Measurements from ENCODE around the gene OTOG. TPM values are rescaled to one million over a fixed set of nuclear protein-coding genes. Genes with fewer than 3 reads are reported as not detected.

OTOG gene
- total and polyA plus RNA-seq, 4 experiments from 2014 or later, result not detected

DNA sequence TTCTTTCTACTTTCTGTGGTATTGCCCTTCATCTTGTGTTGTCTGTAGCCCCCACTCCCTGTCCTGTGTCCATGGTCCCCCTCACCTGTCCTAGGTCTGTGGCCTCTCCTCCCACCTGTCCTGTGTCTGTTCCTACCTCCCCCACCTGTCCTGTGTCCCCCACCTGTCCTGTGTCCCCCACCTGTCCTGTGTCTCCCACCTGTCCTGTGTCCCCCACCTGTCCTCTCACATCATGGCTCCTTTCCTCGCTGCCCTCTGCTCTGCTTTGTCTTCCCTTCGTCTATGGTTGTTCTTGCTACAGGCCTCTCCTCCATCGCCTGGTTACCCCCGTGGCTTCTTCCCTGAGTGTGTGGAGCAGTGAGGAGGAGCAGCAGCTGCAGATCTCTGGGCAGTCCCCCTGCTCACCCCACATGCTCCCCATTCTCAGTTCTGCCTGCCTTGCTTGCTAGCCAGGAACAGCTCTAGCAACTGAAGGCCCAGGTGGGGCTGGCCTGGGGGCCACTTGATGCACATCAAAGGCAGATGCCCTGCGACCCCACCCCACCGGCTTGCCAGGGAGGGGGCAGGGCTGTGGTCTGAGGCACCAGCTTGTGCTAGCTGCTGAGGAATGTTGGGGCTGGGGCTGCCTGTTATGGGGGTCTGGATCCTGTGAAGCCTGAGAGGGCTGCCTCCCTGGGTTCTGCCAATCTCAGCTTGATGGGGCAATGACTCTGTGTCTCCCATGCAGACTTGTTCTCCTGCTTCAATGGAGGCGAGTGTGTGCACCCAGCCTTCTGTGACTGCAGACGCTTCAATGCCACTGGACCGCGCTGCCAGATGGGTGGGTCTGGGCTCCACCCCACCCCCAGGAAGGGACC lies 5.6 kb downstream of the OTOG start:
- peak overlapping the region in 1 of 7 donors; percentile 69 for H3K27ac Mint-ChIP-seq
- Histone ChIP-seq H3K27ac (ENCODE audit: low read depth, low read length) (no peak overlapping the region), H3K4me3 (ENCODE audit: low read length in 2 of 2) (no peak overlapping the region), H3K4me1 (ENCODE audit: insufficient read depth, low read length) (no peaks in the 10 kb centered on the region), H3K36me3 (ENCODE audit: insufficient read depth, low read length) (no peaks in the 10 kb centered on the region), H3K27me3 (ENCODE audit: insufficient read depth, low read length) (no peaks in the 10 kb centered on the region), H3K9me3 (ENCODE audit: control insufficient read depth in 1 of 2, low read length in 2 of 2) (no peaks in the 10 kb centered on the region)
- CTCF ChIA-PET (ENCODE audit: partially characterized antibody), result no interaction called here
- POLR2A ChIA-PET (ENCODE audit: partially characterized antibody), result no interaction called here
- H3K9me3 Mint-ChIP-seq, result peaks cover 0 to 4% (median 0%) of the 10 kb centered on the region in 8 donors
- no peaks in the 10 kb centered on the region for H3K36me3 Mint-ChIP-seq
- DNase-seq, result no peak
- intact Hi-C loops (cut with micrococcal nuclease), result no loop called here
- H3K27me3 Mint-ChIP-seq, result peaks cover 10 to 11% of the 10 kb centered on the region in 2 donors
- H3K4me1 Mint-ChIP-seq, result no peaks in the 10 kb centered on the region
- H3K4me3 Mint-ChIP-seq, result no peak overlapping the region

- no peak overlapping the region for H3K4me3 Mint-ChIP-seq
- no peaks in the 10 kb centered on the region for H3K4me1 Mint-ChIP-seq
- no peak overlapping the region for H3K4me3 ChIP-seq (ENCODE audit: low read length in 2 of 2)
- H3K27me3 ChIP-seq (ENCODE audit: insufficient read depth, low read length), result no peaks in the 10 kb centered on the region
- ChIA-PET CTCF (ENCODE audit: partially characterized antibody) (no interaction called here), POLR2A (ENCODE audit: partially characterized antibody) (no interaction called here)
- intact Hi-C loops (cut with micrococcal nuclease), result no loop called here
- H3K27me3 Mint-ChIP-seq, result peaks cover 8% of the 10 kb centered on the region in 2 donors
- no peaks in the 10 kb centered on the region for H3K36me3 ChIP-seq (ENCODE audit: insufficient read depth, low read length)
- H3K9me3 Mint-ChIP-seq, result peaks cover 0 to 4% (median 0%) of the 10 kb centered on the region in 8 donors
- no peak overlapping the region for H3K27ac Mint-ChIP-seq
- H3K36me3 Mint-ChIP-seq, result no peaks in the 10 kb centered on the region
- H3K9me3 ChIP-seq (ENCODE audit: control insufficient read depth in 1 of 2, low read length in 2 of 2), result no peaks in the 10 kb centered on the region
- no peak overlapping the region for H3K27ac ChIP-seq (ENCODE audit: low read depth, low read length)
- no peak for DNase-seq
- H3K4me1 ChIP-seq (ENCODE audit: insufficient read depth, low read length), result no peaks in the 10 kb centered on the region
Observed at GRCh38 chr11:17553249-17553546, 6.1 kb downstream of the OTOG start.

- intact Hi-C loops (cut with micrococcal nuclease), result no loop called here
- ChIA-PET CTCF (ENCODE audit: partially characterized antibody) (no interaction called here), POLR2A (ENCODE audit: partially characterized antibody) (no interaction called here)
- Mint-ChIP-seq H3K27ac (no peak overlapping the region), H3K27me3 (peaks cover 8 to 12% of the 10 kb centered on the region in 2 donors), H3K4me1 (no peaks in the 10 kb centered on the region), H3K9me3 (peaks cover 0 to 2% (median 0%) of the 10 kb centered on the region in 8 donors), H3K36me3 (no peaks in the 10 kb centered on the region), H3K4me3 (no peak overlapping the region)
- no peak overlapping the region for H3K4me3 ChIP-seq (ENCODE audit: low read length in 2 of 2)
- H3K9me3 ChIP-seq (ENCODE audit: control insufficient read depth in 1 of 2, low read length in 2 of 2), result no peaks in the 10 kb centered on the region
- no peaks in the 10 kb centered on the region for H3K27me3 ChIP-seq (ENCODE audit: insufficient read depth, low read length)
- H3K4me1 ChIP-seq (ENCODE audit: insufficient read depth, low read length), result no peaks in the 10 kb centered on the region
- no peak for DNase-seq
- H3K36me3 ChIP-seq (ENCODE audit: insufficient read depth, low read length), result no peaks in the 10 kb centered on the region
- no peak overlapping the region for H3K27ac ChIP-seq (ENCODE audit: low read depth, low read length)
Observed at GRCh38 chr11:17554487-17554886, 7.4 kb downstream of the OTOG start.

GRCh38 chr11:17556999-17557398 lies 9.9 kb downstream of the OTOG start:
- Histone ChIP-seq H3K27me3 (ENCODE audit: insufficient read depth, low read length) (no peaks in the 10 kb centered on the region), H3K36me3 (ENCODE audit: insufficient read depth, low read length) (no peaks in the 10 kb centered on the region), H3K27ac (ENCODE audit: low read depth, low read length) (no peak overlapping the region), H3K4me1 (ENCODE audit: insufficient read depth, low read length) (no peaks in the 10 kb centered on the region), H3K4me3 (ENCODE audit: low read length in 2 of 2) (no peak overlapping the region), H3K9me3 (ENCODE audit: control insufficient read depth in 1 of 2, low read length in 2 of 2) (no peaks in the 10 kb centered on the region)
- DNase-seq, result no peak
- Mint-ChIP-seq H3K27ac (no peak overlapping the region), H3K4me1 (no peaks in the 10 kb centered on the region), H3K4me3 (no peak overlapping the region), H3K9me3 (peaks cover 0 to 2% (median 0%) of the 10 kb centered on the region in 8 donors), H3K36me3 (no peaks in the 10 kb centered on the region), H3K27me3 (peaks cover 13 to 16% of the 10 kb centered on the region in 2 donors)
- CTCF ChIA-PET (ENCODE audit: partially characterized antibody), result no interaction called here
- POLR2A ChIA-PET (ENCODE audit: partially characterized antibody), result no interaction called here
- intact Hi-C loops (cut with micrococcal nuclease), result no loop called here

GRCh38 chr11:17558025-17558780 lies 11.1 kb downstream of the OTOG start:
- intact Hi-C loops (cut with micrococcal nuclease), result no loop called here
- CTCF ChIA-PET (ENCODE audit: partially characterized antibody), result interaction anchor here (1.0 kb wide), 1 partner anchor 41 kb away, joined by 3 read pairs; no protein-coding TSS in a partner anchor
- peaks cover 13% of the 10 kb centered on the region in 2 donors for H3K27me3 Mint-ChIP-seq

DNA sequence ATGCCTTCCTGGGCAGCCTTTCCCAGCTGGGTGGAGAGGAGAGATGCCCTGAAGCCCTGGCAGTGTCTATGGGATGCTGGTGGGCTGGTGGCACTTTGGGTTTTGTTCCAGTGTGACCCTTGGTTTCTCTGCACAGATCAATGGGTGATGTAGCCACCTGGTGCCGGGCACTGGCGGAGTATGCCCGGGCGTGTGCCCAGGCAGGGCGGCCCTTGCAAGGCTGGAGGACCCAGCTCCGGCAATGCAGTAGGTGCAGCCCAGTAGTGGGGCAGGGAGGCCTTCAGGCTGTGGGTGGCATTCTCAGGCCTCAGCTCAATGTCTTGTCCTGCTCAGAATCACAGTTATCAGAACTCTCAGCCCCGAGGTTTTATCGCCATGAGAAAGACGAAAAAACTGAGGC lies 11.9 kb downstream of the OTOG start:
- no peak for DNase-seq
- H3K36me3 Mint-ChIP-seq, result no peaks in the 10 kb centered on the region
- ChIA-PET CTCF (ENCODE audit: partially characterized antibody) (no interaction called here), POLR2A (ENCODE audit: partially characterized antibody) (no interaction called here)
- no peak overlapping the region for H3K4me3 Mint-ChIP-seq
- H3K27ac ChIP-seq (ENCODE audit: low read depth, low read length), result no peak overlapping the region
- H3K4me3 ChIP-seq (ENCODE audit: low read length in 2 of 2), result no peak overlapping the region
- H3K36me3 ChIP-seq (ENCODE audit: insufficient read depth, low read length), result no peaks in the 10 kb centered on the region
- H3K4me1 ChIP-seq (ENCODE audit: insufficient read depth, low read length), result no peaks in the 10 kb centered on the region
- H3K27ac Mint-ChIP-seq, result no peak overlapping the region
- peaks cover 0 to 4% (median 0%) of the 10 kb centered on the region in 8 donors for H3K9me3 Mint-ChIP-seq
- no peaks in the 10 kb centered on the region for H3K27me3 ChIP-seq (ENCODE audit: insufficient read depth, low read length)
- no peaks in the 10 kb centered on the region for H3K9me3 ChIP-seq (ENCODE audit: control insufficient read depth in 1 of 2, low read length in 2 of 2)
- no peaks in the 10 kb centered on the region for H3K4me1 Mint-ChIP-seq
- intact Hi-C loops (cut with micrococcal nuclease), result no loop called here
- H3K27me3 Mint-ChIP-seq, result peaks cover 8 to 10% of the 10 kb centered on the region in 2 donors

More at GRCh38 chr11:17558025-17558780, 11.1 kb downstream of the OTOG start:
- no peak overlapping the region for H3K4me3 Mint-ChIP-seq
- Histone ChIP-seq H3K4me3 (ENCODE audit: low read length in 2 of 2) (no peak overlapping the region), H3K36me3 (ENCODE audit: insufficient read depth, low read length) (no peaks in the 10 kb centered on the region), H3K27me3 (ENCODE audit: insufficient read depth, low read length) (no peaks in the 10 kb centered on the region), H3K4me1 (ENCODE audit: insufficient read depth, low read length) (no peaks in the 10 kb centered on the region), H3K27ac (ENCODE audit: low read depth, low read length) (no peak overlapping the region), H3K9me3 (ENCODE audit: control insufficient read depth in 1 of 2, low read length in 2 of 2) (no peaks in the 10 kb centered on the region)
- DNase-seq, result no peak
- POLR2A ChIA-PET (ENCODE audit: partially characterized antibody), result no interaction called here
- H3K27ac Mint-ChIP-seq, result no peak overlapping the region
- H3K4me1 Mint-ChIP-seq, result no peaks in the 10 kb centered on the region
- H3K36me3 Mint-ChIP-seq, result no peaks in the 10 kb centered on the region
- H3K9me3 Mint-ChIP-seq, result peaks cover 0 to 3% (median 0%) of the 10 kb centered on the region in 8 donors

- ChIA-PET POLR2A (ENCODE audit: partially characterized antibody) (no interaction called here), CTCF (ENCODE audit: partially characterized antibody) (no interaction called here)
- H3K4me1 Mint-ChIP-seq, result no peaks in the 10 kb centered on the region
- no peak for DNase-seq
- Histone ChIP-seq H3K4me1 (ENCODE audit: insufficient read depth, low read length) (no peaks in the 10 kb centered on the region), H3K4me3 (ENCODE audit: low read length in 2 of 2) (no peak overlapping the region), H3K27me3 (ENCODE audit: insufficient read depth, low read length) (no peaks in the 10 kb centered on the region), H3K36me3 (ENCODE audit: insufficient read depth, low read length) (no peaks in the 10 kb centered on the region), H3K27ac (ENCODE audit: low read depth, low read length) (no peak overlapping the region), H3K9me3 (ENCODE audit: control insufficient read depth in 1 of 2, low read length in 2 of 2) (no peaks in the 10 kb centered on the region)
- H3K4me3 Mint-ChIP-seq, result no peak overlapping the region
- no peak overlapping the region for H3K27ac Mint-ChIP-seq
- no peaks in the 10 kb centered on the region for H3K36me3 Mint-ChIP-seq
- peaks cover 0 to 4% (median 0%) of the 10 kb centered on the region in 8 donors for H3K9me3 Mint-ChIP-seq
- peaks cover 8 to 9% of the 10 kb centered on the region in 2 donors for H3K27me3 Mint-ChIP-seq
- intact Hi-C loops (cut with micrococcal nuclease), result no loop called here
Observed at GRCh38 chr11:17559341-17560087, 12.5 kb downstream of the OTOG start.

All from CD4-positive, alpha-beta memory T cell (primary cell).